GM18499 (cell line): ENCODE results near the gene ANG.
"Not testable (repeated sequence)": the region's sequence is repeated elsewhere in the genome, so short reads cannot be mapped to it uniquely, and the experiment has no call there.

Experiments
- ATAC-seq: cut with Tn5 transposase; IDR thresholded peaks from one replicate; pipeline ENCODE4 v1.9.1; 2021; ENCODE audit warnings: moderate number of reproducible peaks; ENCODE audit not compliant: insufficient read depth, unreplicated experiment

Gene ANG

GRCh38 chr14:20733684-20734429, 45.3 kb downstream of the ANG start:
- ATAC-seq: no peak

- no peak for ATAC-seq
Observed at GRCh38 chr14:20734430-20734806, 45.9 kb downstream of the ANG start.

- not testable (repeated sequence) for ATAC-seq
Observed at GRCh38 chr14:20738292-20738691, 49.7 kb downstream of the ANG start.

GRCh38 chr14:20742132-20742531, 53.6 kb downstream of the ANG start:
- no peak for ATAC-seq

GRCh38 chr14:20743556-20743955, 55.0 kb downstream of the ANG start:
- no peak for ATAC-seq
